Measurements from ENCODE around the gene TTLL3.
"Not testable (repeated sequence)": the region's sequence is repeated elsewhere in the genome, so short reads cannot be mapped to it uniquely, and the experiment has no call there.

Gene TTLL3

DNA sequence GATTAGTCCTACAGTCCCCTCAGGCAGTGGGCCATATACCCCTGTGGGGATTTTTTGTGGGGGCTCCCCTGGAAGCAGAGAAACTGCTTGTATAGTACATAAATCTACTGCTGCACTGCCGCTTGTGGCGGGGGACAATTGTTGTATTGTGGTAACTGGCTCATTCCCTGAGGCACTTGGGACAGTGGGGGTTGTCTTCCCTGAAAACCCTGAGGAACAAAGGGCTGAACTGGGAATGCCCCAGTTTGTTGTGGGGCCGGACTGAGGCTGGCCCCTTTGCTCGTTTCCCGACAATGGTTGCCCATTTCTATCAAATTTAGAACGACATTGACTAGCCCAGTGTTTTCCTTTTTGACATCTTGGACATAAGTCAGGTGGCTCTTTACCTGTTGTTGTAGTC, 41.3 kb downstream of the TTLL3 start:
- H3K4me1 ChIP-seq (ENCODE audit: control insufficient read depth, insufficient read depth, low read length, poor library complexity, severe bottlenecking); H3K27ac ChIP-seq (ENCODE audit: insufficient read depth, low read length, poor library complexity, severe bottlenecking); H3K36me3 ChIP-seq (ENCODE audit: control insufficient read depth, insufficient read depth, low read length); DNase-seq; H3K9me3 ChIP-seq (ENCODE audit: control insufficient read depth, low read length); H3K4me3 ChIP-seq (ENCODE audit: insufficient read depth, low read depth, low read length, poor library complexity, severe bottlenecking); H3K27me3 ChIP-seq (replicated peaks; ENCODE audit: control insufficient read depth, insufficient read depth, low read length, poor library complexity, severe bottlenecking): not testable (repeated sequence)

- not testable (repeated sequence) for H3K4me3 ChIP-seq (ENCODE audit: insufficient read depth, low read depth, low read length, poor library complexity, severe bottlenecking); H3K4me1 ChIP-seq (ENCODE audit: control insufficient read depth, insufficient read depth, low read length, poor library complexity, severe bottlenecking); H3K27me3 ChIP-seq (replicated peaks; ENCODE audit: control insufficient read depth, insufficient read depth, low read length, poor library complexity, severe bottlenecking); H3K9me3 ChIP-seq (ENCODE audit: control insufficient read depth, low read length); DNase-seq; H3K27ac ChIP-seq (ENCODE audit: insufficient read depth, low read length, poor library complexity, severe bottlenecking); H3K36me3 ChIP-seq (ENCODE audit: control insufficient read depth, insufficient read depth, low read length)
Observed at GRCh38 chr3:9851926-9852325, 41.9 kb downstream of the TTLL3 start.

DNA sequence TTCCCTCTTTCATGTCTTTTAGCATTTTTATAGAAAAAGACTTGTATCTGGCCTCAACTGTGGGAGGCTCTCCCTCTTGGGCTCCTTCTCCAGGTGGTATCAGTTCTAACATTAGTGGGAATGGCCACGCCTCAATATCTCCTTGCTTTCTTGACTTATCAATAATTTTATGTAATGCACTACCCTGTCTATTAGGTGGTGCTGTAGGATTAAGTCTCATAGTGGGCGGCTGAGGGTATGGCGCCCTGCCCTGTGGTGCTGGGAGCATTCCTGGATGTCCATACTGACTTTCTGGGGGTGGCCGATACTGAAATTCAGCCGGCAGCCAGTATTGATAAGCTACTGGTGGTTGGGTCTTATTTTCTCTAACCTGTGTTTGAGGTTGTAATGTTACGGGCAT, 42.5 kb downstream of the TTLL3 start:
- H3K36me3 ChIP-seq (ENCODE audit: control insufficient read depth, insufficient read depth, low read length), result no peaks in the 10 kb centered on the region
- no peak for DNase-seq
- H3K27me3 ChIP-seq (replicated peaks; ENCODE audit: control insufficient read depth, insufficient read depth, low read length, poor library complexity, severe bottlenecking), result no peaks in the 10 kb centered on the region
- no peaks in the 10 kb centered on the region for H3K9me3 ChIP-seq (ENCODE audit: control insufficient read depth, low read length)
- no peaks in the 10 kb centered on the region for H3K4me1 ChIP-seq (ENCODE audit: control insufficient read depth, insufficient read depth, low read length, poor library complexity, severe bottlenecking)
- H3K4me3 ChIP-seq (ENCODE audit: insufficient read depth, low read depth, low read length, poor library complexity, severe bottlenecking), result no peak overlapping the region
- no peak overlapping the region for H3K27ac ChIP-seq (ENCODE audit: insufficient read depth, low read length, poor library complexity, severe bottlenecking)

GRCh38 chr3:9854291-9854940, 44.4 kb downstream of the TTLL3 start:
- H3K9me3 ChIP-seq (ENCODE audit: control insufficient read depth, low read length); H3K4me3 ChIP-seq (ENCODE audit: insufficient read depth, low read depth, low read length, poor library complexity, severe bottlenecking); H3K36me3 ChIP-seq (ENCODE audit: control insufficient read depth, insufficient read depth, low read length); H3K27ac ChIP-seq (ENCODE audit: insufficient read depth, low read length, poor library complexity, severe bottlenecking); H3K4me1 ChIP-seq (ENCODE audit: control insufficient read depth, insufficient read depth, low read length, poor library complexity, severe bottlenecking); H3K27me3 ChIP-seq (replicated peaks; ENCODE audit: control insufficient read depth, insufficient read depth, low read length, poor library complexity, severe bottlenecking); DNase-seq: not testable (repeated sequence)

- H3K27me3 ChIP-seq (replicated peaks; ENCODE audit: control insufficient read depth, insufficient read depth, low read length, poor library complexity, severe bottlenecking), result no peaks in the 10 kb centered on the region
- H3K4me3 ChIP-seq (ENCODE audit: insufficient read depth, low read depth, low read length, poor library complexity, severe bottlenecking), result no peak overlapping the region
- no peaks in the 10 kb centered on the region for H3K4me1 ChIP-seq (ENCODE audit: control insufficient read depth, insufficient read depth, low read length, poor library complexity, severe bottlenecking)
- DNase-seq, result no peak
- H3K36me3 ChIP-seq (ENCODE audit: control insufficient read depth, insufficient read depth, low read length), result no peaks in the 10 kb centered on the region
- H3K27ac ChIP-seq (ENCODE audit: insufficient read depth, low read length, poor library complexity, severe bottlenecking), result no peak overlapping the region
- no peaks in the 10 kb centered on the region for H3K9me3 ChIP-seq (ENCODE audit: control insufficient read depth, low read length)
Observed at GRCh38 chr3:9855594-9855993, 45.5 kb downstream of the TTLL3 start.

DNA sequence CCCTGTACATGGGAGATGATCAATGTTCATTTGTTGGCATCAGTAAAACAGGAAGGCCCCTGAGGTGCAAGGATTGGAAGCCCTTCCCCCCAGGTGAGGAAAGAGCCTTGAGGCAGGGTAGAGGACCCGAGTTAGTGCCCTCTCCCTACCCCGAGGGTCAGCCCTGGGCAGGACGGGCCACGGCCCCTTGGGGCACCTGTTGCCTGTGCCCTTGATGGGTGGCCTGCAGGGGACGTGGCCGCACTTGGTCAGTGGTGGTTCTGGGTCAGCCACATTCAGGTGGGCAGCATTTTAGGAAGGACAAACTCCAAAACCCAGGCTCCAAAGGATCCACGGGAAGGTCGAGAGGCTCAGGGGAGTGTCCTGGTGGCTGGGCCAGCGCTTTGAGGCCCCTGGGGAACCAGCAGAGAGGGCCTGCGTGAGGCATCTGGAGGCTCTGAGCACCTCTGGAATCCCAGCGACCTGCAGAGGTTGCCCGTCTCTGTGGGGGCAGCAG, 49.5 kb downstream of the TTLL3 start:
- no peak overlapping the region for H3K4me3 ChIP-seq (ENCODE audit: insufficient read depth, low read depth, low read length, poor library complexity, severe bottlenecking)
- H3K9me3 ChIP-seq (ENCODE audit: control insufficient read depth, low read length), result no peaks in the 10 kb centered on the region
- peaks cover 9% of the 10 kb centered on the region for H3K27me3 ChIP-seq (replicated peaks; ENCODE audit: control insufficient read depth, insufficient read depth, low read length, poor library complexity, severe bottlenecking)
- no peaks in the 10 kb centered on the region for H3K36me3 ChIP-seq (ENCODE audit: control insufficient read depth, insufficient read depth, low read length)
- H3K4me1 ChIP-seq (ENCODE audit: control insufficient read depth, insufficient read depth, low read length, poor library complexity, severe bottlenecking), result peaks cover 6% of the 10 kb centered on the region
- no peak overlapping the region for H3K27ac ChIP-seq (ENCODE audit: insufficient read depth, low read length, poor library complexity, severe bottlenecking)
- no peak for DNase-seq

DNA sequence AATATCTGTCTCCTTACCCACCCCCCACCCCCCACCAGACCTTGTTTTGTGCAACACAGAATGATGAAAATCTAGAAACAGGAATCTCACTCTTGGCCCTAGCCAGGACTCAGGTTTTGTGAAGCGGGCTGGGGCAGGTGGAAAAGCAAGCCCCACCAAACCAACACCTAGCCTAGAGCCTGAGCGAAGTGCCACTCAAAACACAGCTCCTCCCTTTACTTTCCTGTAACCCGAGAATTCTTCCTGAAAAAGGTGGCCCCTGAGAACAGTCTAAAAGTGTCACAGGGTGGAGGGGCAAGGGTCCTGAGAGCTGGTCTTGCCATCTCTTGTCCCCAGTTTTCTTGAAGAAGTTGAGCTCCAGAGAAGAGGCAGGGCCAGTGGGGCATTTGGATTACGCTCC, 51.1 kb downstream of the TTLL3 start:
- Histone ChIP-seq H3K9me3 (ENCODE audit: control insufficient read depth, low read length) (no peaks in the 10 kb centered on the region), H3K4me1 (ENCODE audit: control insufficient read depth, insufficient read depth, low read length, poor library complexity, severe bottlenecking) (peaks cover 6% of the 10 kb centered on the region)

GRCh38 chr3:9861626-9862130, 51.6 kb downstream of the TTLL3 start:
- no peaks in the 10 kb centered on the region for H3K36me3 ChIP-seq (ENCODE audit: control insufficient read depth, insufficient read depth, low read length)
- H3K9me3 ChIP-seq (ENCODE audit: control insufficient read depth, low read length), result no peaks in the 10 kb centered on the region
- H3K4me3 ChIP-seq (ENCODE audit: insufficient read depth, low read depth, low read length, poor library complexity, severe bottlenecking), result no peak overlapping the region
- no peak overlapping the region for H3K27ac ChIP-seq (ENCODE audit: insufficient read depth, low read length, poor library complexity, severe bottlenecking)
- peaks cover 6% of the 10 kb centered on the region for H3K4me1 ChIP-seq (ENCODE audit: control insufficient read depth, insufficient read depth, low read length, poor library complexity, severe bottlenecking)
- peaks cover 9% of the 10 kb centered on the region for H3K27me3 ChIP-seq (replicated peaks; ENCODE audit: control insufficient read depth, insufficient read depth, low read length, poor library complexity, severe bottlenecking)
- no peak for DNase-seq

More for the DNA sequence above, 51.1 kb downstream of the TTLL3 start:
- no peaks in the 10 kb centered on the region for H3K36me3 ChIP-seq (ENCODE audit: control insufficient read depth, insufficient read depth, low read length)
- peaks cover 9% of the 10 kb centered on the region for H3K27me3 ChIP-seq (replicated peaks; ENCODE audit: control insufficient read depth, insufficient read depth, low read length, poor library complexity, severe bottlenecking)
- no peak overlapping the region for H3K4me3 ChIP-seq (ENCODE audit: insufficient read depth, low read depth, low read length, poor library complexity, severe bottlenecking)
- H3K27ac ChIP-seq (ENCODE audit: insufficient read depth, low read length, poor library complexity, severe bottlenecking), result no peak overlapping the region
- no peak for DNase-seq

- H3K27ac ChIP-seq (ENCODE audit: insufficient read depth, low read length, poor library complexity, severe bottlenecking), result no peak overlapping the region
- DNase-seq, result peak in 1 of 3 donors; percentile 5
- no peak overlapping the region for H3K4me3 ChIP-seq (ENCODE audit: insufficient read depth, low read depth, low read length, poor library complexity, severe bottlenecking)
- H3K4me1 ChIP-seq (ENCODE audit: control insufficient read depth, insufficient read depth, low read length, poor library complexity, severe bottlenecking), result peaks cover 6% of the 10 kb centered on the region
- peaks cover 9% of the 10 kb centered on the region for H3K27me3 ChIP-seq (replicated peaks; ENCODE audit: control insufficient read depth, insufficient read depth, low read length, poor library complexity, severe bottlenecking)
- no peaks in the 10 kb centered on the region for H3K36me3 ChIP-seq (ENCODE audit: control insufficient read depth, insufficient read depth, low read length)
- H3K9me3 ChIP-seq (ENCODE audit: control insufficient read depth, low read length), result no peaks in the 10 kb centered on the region
Observed at GRCh38 chr3:9862391-9863057, 52.5 kb downstream of the TTLL3 start.

- H3K4me3 ChIP-seq (ENCODE audit: insufficient read depth, low read depth, low read length, poor library complexity, severe bottlenecking), result no peak overlapping the region
- no peak overlapping the region for H3K27ac ChIP-seq (ENCODE audit: insufficient read depth, low read length, poor library complexity, severe bottlenecking)
- no peak for DNase-seq
- peaks cover 9% of the 10 kb centered on the region for H3K27me3 ChIP-seq (replicated peaks; ENCODE audit: control insufficient read depth, insufficient read depth, low read length, poor library complexity, severe bottlenecking)
- H3K9me3 ChIP-seq (ENCODE audit: control insufficient read depth, low read length), result no peaks in the 10 kb centered on the region
- peaks cover 6% of the 10 kb centered on the region for H3K4me1 ChIP-seq (ENCODE audit: control insufficient read depth, insufficient read depth, low read length, poor library complexity, severe bottlenecking)
- H3K36me3 ChIP-seq (ENCODE audit: control insufficient read depth, insufficient read depth, low read length), result no peaks in the 10 kb centered on the region
Observed at GRCh38 chr3:9863058-9863772, 53.2 kb downstream of the TTLL3 start.

All from effector memory CD4-positive, alpha-beta T cell (primary cell).